Measurements from ENCODE around the gene ZNF48. TPM values are rescaled to one million over a fixed set of nuclear protein-coding genes. Genes with fewer than 3 reads are reported as not detected.
A peak's percentile ranks its signal among the peaks of the same experiment; 100 is the strongest.

The ZNF48 gene
- total RNA-seq, 4 donors from 2014 or later, result 4.4 to 12.7 (median 8.7) TPM

GRCh38 chr16:30352488-30353401 lies 42.5 kb upstream of the ZNF48 start:
- DNase-seq, result no peak
- peaks cover 0 to 23% of the 10 kb centered on the region in 2 donors for H3K36me3 ChIP-seq
- no peaks in the 10 kb centered on the region for H3K9me3 ChIP-seq
- peak overlapping the region; percentile 92 to 97 (median 94) for H3K27ac ChIP-seq
- no peak overlapping the region for H3K4me3 ChIP-seq
- TF ChIP-seq, protein P1, sequence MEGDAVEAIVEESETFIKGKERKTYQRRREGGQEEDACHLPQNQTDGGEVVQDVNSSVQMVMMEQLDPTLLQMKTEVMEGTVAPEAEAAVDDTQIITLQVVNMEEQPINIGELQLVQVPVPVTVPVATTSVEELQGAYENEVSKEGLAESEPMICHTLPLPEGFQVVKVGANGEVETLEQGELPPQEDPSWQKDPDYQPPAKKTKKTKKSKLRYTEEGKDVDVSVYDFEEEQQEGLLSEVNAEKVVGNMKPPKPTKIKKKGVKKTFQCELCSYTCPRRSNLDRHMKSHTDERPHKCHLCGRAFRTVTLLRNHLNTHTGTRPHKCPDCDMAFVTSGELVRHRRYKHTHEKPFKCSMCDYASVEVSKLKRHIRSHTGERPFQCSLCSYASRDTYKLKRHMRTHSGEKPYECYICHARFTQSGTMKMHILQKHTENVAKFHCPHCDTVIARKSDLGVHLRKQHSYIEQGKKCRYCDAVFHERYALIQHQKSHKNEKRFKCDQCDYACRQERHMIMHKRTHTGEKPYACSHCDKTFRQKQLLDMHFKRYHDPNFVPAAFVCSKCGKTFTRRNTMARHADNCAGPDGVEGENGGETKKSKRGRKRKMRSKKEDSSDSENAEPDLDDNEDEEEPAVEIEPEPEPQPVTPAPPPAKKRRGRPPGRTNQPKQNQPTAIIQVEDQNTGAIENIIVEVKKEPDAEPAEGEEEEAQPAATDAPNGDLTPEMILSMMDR (IDR thresholded peaks at IDR 0.05 in 4 of 5, conservative IDR thresholded peaks at IDR 0.05 in 1 of 5), result peak in 3 of 5 experiments; percentile 15 to 25 (median 20)
- no peak for TF ChIP-seq POLR2A (IDR thresholded peaks at IDR 0.05)
- in situ Hi-C loops (cut with MboI; ENCODE audit: low sequenced_read_pairs in 4 of 4), result loop anchor here in 2 of 4 donors (25.0 kb wide), 2 partner anchors 265 to 290 kb away; partner anchors contain the start of genes ALDOA (in 1 of the 2), PPP4C (in 1 of the 2), TBX6 (in 1 of the 2) and YPEL3 (in 1 of the 2)
- H3K27me3 ChIP-seq, result no peaks in the 10 kb centered on the region
- intact Hi-C loops (cut with DNase I; ENCODE audit: low total_unique reads), result no loop called here
- peaks cover 43 to 48% of the 10 kb centered on the region in 2 donors for H3K4me1 ChIP-seq
- no peak for ATAC-seq

DNA sequence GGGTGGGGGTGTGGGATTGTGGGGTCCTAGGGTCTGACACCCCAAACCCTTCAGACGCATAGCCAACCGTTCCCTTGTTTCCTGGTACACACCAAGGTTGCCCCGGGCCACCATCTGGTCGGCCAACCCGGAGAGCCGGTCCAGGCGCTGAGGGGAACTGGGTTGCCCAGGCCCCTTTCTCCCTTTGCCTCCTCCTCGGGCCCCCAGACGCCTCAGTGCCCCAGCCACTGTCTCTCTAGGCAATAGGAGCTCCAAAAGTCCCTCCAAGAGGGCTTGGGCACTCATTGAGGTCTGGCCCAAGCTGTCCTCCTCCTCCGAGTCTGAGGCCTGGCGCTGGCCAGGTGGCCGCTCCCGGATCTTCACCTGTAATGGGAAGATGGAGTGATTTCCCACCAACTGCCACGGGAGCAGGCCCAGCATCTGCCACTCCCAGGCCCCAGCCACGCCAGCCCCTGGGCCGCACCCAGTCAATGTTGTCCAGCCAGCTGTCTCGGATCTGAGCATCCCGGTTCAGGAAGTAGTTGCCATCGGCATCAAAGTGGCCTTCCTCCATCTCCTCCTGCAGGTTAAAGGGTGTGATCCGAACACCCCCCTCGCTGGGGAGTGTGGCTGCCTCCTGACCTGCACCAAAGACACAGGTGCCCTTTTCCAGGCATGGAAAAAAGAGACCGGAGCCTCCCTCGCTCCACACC lies 41.6 kb upstream of the ZNF48 start:
- H3K27ac ChIP-seq, result peak overlapping the region; percentile 92 to 97 (median 94)

DNA sequence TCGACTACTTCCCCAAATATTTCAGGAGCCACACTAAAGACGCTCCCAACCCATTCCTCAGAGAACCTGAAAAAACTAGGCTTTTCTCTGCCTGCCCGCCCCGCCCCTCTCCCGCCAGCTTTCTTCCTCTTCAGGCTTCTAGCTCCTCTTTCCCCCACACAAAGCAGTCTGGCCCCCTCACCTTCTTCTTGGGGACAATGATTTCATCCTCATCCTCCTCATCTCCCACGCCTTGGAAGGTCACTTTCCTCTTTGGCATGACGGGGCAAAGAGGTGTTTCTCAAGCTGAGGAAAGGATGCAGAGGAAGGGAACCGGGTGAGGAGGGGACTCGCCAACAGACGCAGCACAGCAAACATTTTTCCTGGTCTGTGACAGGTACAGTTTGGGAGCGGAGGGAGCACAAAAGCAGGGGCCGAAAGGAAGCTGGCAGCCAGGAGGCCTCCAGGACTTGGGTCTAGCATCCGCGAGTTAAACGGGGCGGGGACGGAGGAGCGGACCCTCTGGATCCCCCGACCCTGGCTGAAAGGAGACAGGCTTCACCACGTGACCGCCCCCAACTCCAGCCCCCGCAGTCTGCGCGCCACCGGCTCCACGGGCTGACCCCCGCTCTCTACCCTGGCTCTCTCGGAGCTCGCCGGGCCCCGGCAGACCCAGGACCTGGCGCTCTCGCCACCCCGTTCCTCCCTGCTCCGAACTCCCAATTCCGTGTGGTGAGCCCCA lies 40.6 kb upstream of the ZNF48 start:
- ATAC-seq, result peak; percentile 3 to 25
- Histone ChIP-seq H3K27me3 (no peaks in the 10 kb centered on the region), H3K4me1 (peaks cover 43 to 48% of the 10 kb centered on the region in 2 donors), H3K27ac (peak overlapping the region; percentile 92 to 97 (median 94)), H3K9me3 (no peaks in the 10 kb centered on the region), H3K4me3 (peak overlapping the region; percentile 96 to 100 (median 97)), H3K36me3 (peaks cover 0 to 42% of the 10 kb centered on the region in 2 donors)
- in situ Hi-C loops (cut with MboI; ENCODE audit: low sequenced_read_pairs in 4 of 4) (loop anchor here in 2 of 4 donors (25.0 kb wide), 2 partner anchors 267 to 292 kb away; partner anchors contain the start of genes ALDOA (in 1 of the 2), PPP4C (in 1 of the 2), TBX6 (in 1 of the 2) and YPEL3 (in 1 of the 2)), intact Hi-C loops (cut with DNase I; ENCODE audit: low total_unique reads) (loop anchor here (1.0 to 5.0 kb wide), 2 partner anchors 16 to 452 kb away; partner anchors contain the start of genes ASPHD1 and TBC1D10B)
- DNase-seq, result no peak
- TF ChIP-seq POLR2A (IDR thresholded peaks at IDR 0.05), result no peak
- TF ChIP-seq, protein P1 (IDR thresholded peaks at IDR 0.05 in 4 of 5, conservative IDR thresholded peaks at IDR 0.05 in 1 of 5), result no peak

More for the DNA sequence above, 41.6 kb upstream of the ZNF48 start:
- in situ Hi-C loops (cut with MboI; ENCODE audit: low sequenced_read_pairs in 4 of 4) (loop anchor here in 2 of 4 donors (25.0 kb wide), 2 partner anchors 266 to 291 kb away; partner anchors contain the start of genes ALDOA (in 1 of the 2), PPP4C (in 1 of the 2), TBX6 (in 1 of the 2) and YPEL3 (in 1 of the 2)), intact Hi-C loops (cut with DNase I; ENCODE audit: low total_unique reads) (no loop called here)
- Histone ChIP-seq H3K4me1 (peaks cover 43 to 48% of the 10 kb centered on the region in 2 donors), H3K36me3 (peaks cover 0 to 32% of the 10 kb centered on the region in 2 donors), H3K27me3 (no peaks in the 10 kb centered on the region), H3K9me3 (no peaks in the 10 kb centered on the region), H3K4me3 (peak overlapping the region in 2 of 4 donors; percentile 97)
- DNase-seq (no peak), ATAC-seq (no peak)
- no peak for TF ChIP-seq POLR2A (IDR thresholded peaks at IDR 0.05)
- TF ChIP-seq, protein P1 (IDR thresholded peaks at IDR 0.05 in 4 of 5, conservative IDR thresholded peaks at IDR 0.05 in 1 of 5), result no peak

Measured in gastrocnemius medialis (tissue), 4 donors.